PC-3 (cell line): Measurements from ENCODE around the gene NR3C1. TPM values are rescaled to one million over a fixed set of nuclear protein-coding genes. Genes with fewer than 3 reads are reported as not detected.

Source experiments
- ATAC-seq: fragments of 200-7000 bp; cut with Tn5 transposase; 2 replicates; pipeline ENCODE4 v1.9.1; 2020; ENCODE audit warnings: mild to moderate bottlenecking, moderate library complexity
- BruUV-seq: library from RNA; stranded (reverse); fragments of 400-500 nt; replicated peaks from 2 replicates; lab custom pipeline; 2021; lab: Mats Ljungman, UMichigan
- CTCF ChIA-PET: fragments of 300-600 bp; sonication (Branson Sonifier 250); formaldehyde crosslinking; loops from one replicate; lab custom pipeline; 2022; ENCODE audit warnings: antibody characterized with exemption; lab: Charles Lee
- POLR2A ChIA-PET: fragments of 300-600 bp; sonication (Branson Sonifier 250); formaldehyde crosslinking; loops from one replicate; lab custom pipeline; 2022; ENCODE audit warnings: antibody characterized with exemption; ENCODE audit not compliant: unreplicated experiment; lab: Charles Lee
- DNase-seq: peaks from one replicate; pipeline ENCODE4 v3.0.0-alpha.2; 2015
- H2AFZ ChIP-seq: fragments of 300-600 bp; sonication (generic); 2 replicates; pipeline ENCODE4 v1.6.0; 2016; ENCODE audit warnings: antibody characterized with exemption, low read length
- H3F3A ChIP-seq: fragments of 300-600 bp; sonication (generic); one replicate; pipeline ENCODE4 v1.6.0; 2017; ENCODE audit warnings: antibody characterized with exemption, low read length, control low read depth, mild to moderate bottlenecking; ENCODE audit not compliant: unreplicated experiment
- H3K27ac ChIP-seq: fragments of 300-600 bp; sonication (generic); 2 replicates; pipeline ENCODE4 v1.5.1; 2016; ENCODE audit warnings: mild to moderate bottlenecking, low read length
- H3K27me3 ChIP-seq: fragments of 300-600 bp; sonication (generic); 2 replicates; pipeline ENCODE4 v1.6.1; 2016; ENCODE audit warnings: low read length, mixed read lengths
- H3K36me3 ChIP-seq: fragments of 300-600 bp; sonication (generic); 2 replicates; pipeline ENCODE4 v1.6.1; 2016; ENCODE audit warnings: low read depth, mixed run types, low read length, mixed read lengths
- H3K4me1 ChIP-seq: fragments of 300-600 bp; sonication (generic); 2 replicates; pipeline ENCODE4 v1.5.1; 2016; ENCODE audit warnings: low read length; ENCODE audit not compliant: insufficient read depth
- H3K4me2 ChIP-seq: fragments of 300-600 bp; sonication (generic); 2 replicates; pipeline ENCODE4 v1.6.0; 2016; ENCODE audit warnings: low read length
- H3K4me3 ChIP-seq: fragments of 300-600 bp; sonication (generic); 2 replicates; pipeline ENCODE4 v1.5.1; 2016; ENCODE audit warnings: mild to moderate bottlenecking, low read length, mixed read lengths
- H3K79me2 ChIP-seq: fragments of 300-600 bp; sonication (generic); 2 replicates; pipeline ENCODE4 v1.6.1; 2017; ENCODE audit warnings: low read length, mixed read lengths
- H3K9ac ChIP-seq: fragments of 300-600 bp; sonication (generic); 2 replicates; pipeline ENCODE4 v1.6.0; 2016; ENCODE audit warnings: mild to moderate bottlenecking, low read length
- H3K9me2 ChIP-seq: fragments of 300-600 bp; sonication (generic); replicated peaks from 2 replicates; pipeline ENCODE4 v1.6.1; 2016; ENCODE audit warnings: mixed run types, low read length, mixed read lengths
- H3K9me3 ChIP-seq: fragments of 300-600 bp; sonication (generic); 2 replicates; pipeline ENCODE4 v1.6.1; 2016; ENCODE audit warnings: low read length, mixed read lengths
- H4K20me1 ChIP-seq: fragments of 300-600 bp; sonication (generic); 2 replicates; pipeline ENCODE4 v1.6.1; 2016; ENCODE audit warnings: low read length, mixed read lengths
- EZH2 ChIP-seq: fragments of 300-600 bp; sonication (generic); IDR thresholded peaks from one replicate; pipeline ENCODE4 v1.6.1; 2017; ENCODE audit warnings: antibody characterized with exemption, mild to moderate bottlenecking, low read length; ENCODE audit not compliant: unreplicated experiment
- EZH2phosphoT487 ChIP-seq: fragments of 300-600 bp; sonication (generic); IDR thresholded peaks from 2 replicates; pipeline ENCODE4 v1.6.1; 2018; ENCODE audit warnings: mild to moderate bottlenecking, antibody characterized with exemption, low read length, borderline replicate concordance
- intact Hi-C: fragments of 100-400 bp; cut with micrococcal nuclease; formaldehyde crosslinking; loops from 2 replicates; pipeline ENCODE4 v1.9.0; 2023
- total RNA-seq: library from RNA; depleted of rRNA; stranded (reverse); fragments of >200 nt; gene quantifications from 2 replicates; pipeline ENCODE4 v1.2.3, GENCODE V29; 2014
- TF ChIP-seq, protein P1 (sequence below): fragments of 300-600 bp; sonication (generic); conservative IDR thresholded peaks from 2 replicates; pipeline ENCODE4 v1.5.1; 2017; ENCODE audit warnings: antibody characterized with exemption, low read depth, mild to moderate bottlenecking, low read length

Gene NR3C1
- total RNA-seq, 1 experiment from 2014 or later = 13.0 TPM

DNA sequence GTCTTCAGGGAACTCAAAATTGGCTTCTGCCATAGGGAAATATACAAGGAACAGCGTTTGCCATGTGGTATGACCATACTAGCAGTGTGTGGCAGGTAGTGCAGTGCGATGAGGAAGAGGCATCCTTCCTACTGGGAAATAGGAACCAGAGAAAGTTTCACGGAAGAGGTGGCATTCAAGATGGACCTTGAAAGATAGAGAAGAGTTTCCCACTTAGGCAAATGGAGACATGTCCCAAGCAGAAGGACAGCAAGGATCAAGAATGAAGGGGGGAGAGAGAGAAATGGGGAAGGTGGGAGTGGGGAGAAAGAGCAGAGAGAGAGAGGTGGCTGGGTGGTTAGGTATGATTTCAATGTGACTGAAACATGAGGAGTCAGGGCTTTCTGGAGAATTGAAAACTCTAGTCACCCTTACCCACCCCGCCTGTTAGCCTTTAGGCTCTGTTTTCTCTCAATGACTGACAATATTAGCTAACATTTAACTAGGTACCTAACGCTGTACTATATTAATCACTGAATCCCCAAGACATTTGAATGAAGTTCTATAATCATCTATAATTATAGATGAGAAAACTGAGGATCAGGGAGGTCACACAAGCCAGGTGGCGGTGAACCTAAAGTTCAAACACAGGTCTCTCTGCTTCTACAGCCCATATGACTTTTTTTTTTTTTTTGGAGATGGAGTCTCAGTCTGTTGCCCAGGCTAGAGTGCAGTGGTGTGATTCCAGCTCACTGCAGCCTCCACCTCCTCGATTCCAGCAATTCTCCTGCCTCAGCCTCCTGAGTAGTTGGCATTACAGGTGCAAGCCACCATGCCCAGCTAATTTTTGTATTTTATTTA, 171.3 kb downstream of the NR3C1 start:
- no peaks in the 10 kb centered on the region for H3K27me3 ChIP-seq
- no peaks in the 10 kb centered on the region for H3K36me3 ChIP-seq
- H4K20me1 ChIP-seq = no peaks in the 10 kb centered on the region
- no peak overlapping the region for H2AFZ ChIP-seq
- intact Hi-C loops = no loop called here
- BruUV-seq = no TSS peak
- H3F3A ChIP-seq = no peaks in the 10 kb centered on the region
- CTCF ChIA-PET = no interaction called here
- no peaks in the 10 kb centered on the region for H3K9me2 ChIP-seq
- no peaks in the 10 kb centered on the region for H3K9me3 ChIP-seq
- no peak for DNase-seq
- no peak overlapping the region for H3K4me2 ChIP-seq
- H3K27ac ChIP-seq = no peak overlapping the region
- ATAC-seq = no peak
- no peak overlapping the region for H3K4me3 ChIP-seq
- peaks cover 3% of the 10 kb centered on the region; the same call in 1 of the 2 replicates for H3K4me1 ChIP-seq
- TF ChIP-seq, protein P1, sequence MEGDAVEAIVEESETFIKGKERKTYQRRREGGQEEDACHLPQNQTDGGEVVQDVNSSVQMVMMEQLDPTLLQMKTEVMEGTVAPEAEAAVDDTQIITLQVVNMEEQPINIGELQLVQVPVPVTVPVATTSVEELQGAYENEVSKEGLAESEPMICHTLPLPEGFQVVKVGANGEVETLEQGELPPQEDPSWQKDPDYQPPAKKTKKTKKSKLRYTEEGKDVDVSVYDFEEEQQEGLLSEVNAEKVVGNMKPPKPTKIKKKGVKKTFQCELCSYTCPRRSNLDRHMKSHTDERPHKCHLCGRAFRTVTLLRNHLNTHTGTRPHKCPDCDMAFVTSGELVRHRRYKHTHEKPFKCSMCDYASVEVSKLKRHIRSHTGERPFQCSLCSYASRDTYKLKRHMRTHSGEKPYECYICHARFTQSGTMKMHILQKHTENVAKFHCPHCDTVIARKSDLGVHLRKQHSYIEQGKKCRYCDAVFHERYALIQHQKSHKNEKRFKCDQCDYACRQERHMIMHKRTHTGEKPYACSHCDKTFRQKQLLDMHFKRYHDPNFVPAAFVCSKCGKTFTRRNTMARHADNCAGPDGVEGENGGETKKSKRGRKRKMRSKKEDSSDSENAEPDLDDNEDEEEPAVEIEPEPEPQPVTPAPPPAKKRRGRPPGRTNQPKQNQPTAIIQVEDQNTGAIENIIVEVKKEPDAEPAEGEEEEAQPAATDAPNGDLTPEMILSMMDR = no peak
- TF ChIP-seq EZH2phosphoT487 (no peak), EZH2 (no peak)
- H3K79me2 ChIP-seq = no peaks in the 10 kb centered on the region
- H3K9ac ChIP-seq = no peak overlapping the region
- POLR2A ChIA-PET = no interaction called here

DNA sequence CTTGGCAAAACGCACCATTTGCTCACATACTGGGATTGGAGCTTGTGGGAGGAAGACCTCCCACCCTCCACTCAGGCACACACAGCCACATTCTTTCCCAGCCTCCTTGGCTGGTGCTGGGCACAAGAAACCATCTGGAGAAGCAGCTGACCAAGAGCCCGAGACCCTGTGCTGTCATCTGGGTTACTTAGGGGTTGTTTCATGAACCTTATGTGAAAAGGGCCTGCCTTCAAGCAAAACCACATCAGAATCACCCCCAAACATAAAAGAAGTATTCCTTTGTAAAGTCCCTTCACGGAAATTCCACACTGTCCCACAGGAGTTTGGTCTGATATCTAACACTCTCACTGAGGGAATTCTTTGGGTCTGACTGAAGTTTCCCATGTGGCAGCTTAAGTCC, 172.1 kb downstream of the NR3C1 start:
- DNase-seq = no peak
- Histone ChIP-seq H3K9ac (no peak overlapping the region), H3K9me3 (no peaks in the 10 kb centered on the region), H3F3A (no peaks in the 10 kb centered on the region), H3K27me3 (no peaks in the 10 kb centered on the region), H2AFZ (no peak overlapping the region), H3K4me3 (no peak overlapping the region), H3K4me1 (peaks cover 3% of the 10 kb centered on the region; the same call in 1 of the 2 replicates), H3K27ac (no peak overlapping the region), H3K4me2 (no peak overlapping the region), H3K9me2 (no peaks in the 10 kb centered on the region), H4K20me1 (no peaks in the 10 kb centered on the region), H3K36me3 (no peaks in the 10 kb centered on the region), H3K79me2 (no peaks in the 10 kb centered on the region)
- TF ChIP-seq EZH2 = no peak
- TF ChIP-seq, protein P1 = no peak
- TF ChIP-seq EZH2phosphoT487 = no peak
- no TSS peak for BruUV-seq
- ChIA-PET POLR2A (no interaction called here), CTCF (no interaction called here)
- no peak for ATAC-seq
- intact Hi-C loops = no loop called here

DNA sequence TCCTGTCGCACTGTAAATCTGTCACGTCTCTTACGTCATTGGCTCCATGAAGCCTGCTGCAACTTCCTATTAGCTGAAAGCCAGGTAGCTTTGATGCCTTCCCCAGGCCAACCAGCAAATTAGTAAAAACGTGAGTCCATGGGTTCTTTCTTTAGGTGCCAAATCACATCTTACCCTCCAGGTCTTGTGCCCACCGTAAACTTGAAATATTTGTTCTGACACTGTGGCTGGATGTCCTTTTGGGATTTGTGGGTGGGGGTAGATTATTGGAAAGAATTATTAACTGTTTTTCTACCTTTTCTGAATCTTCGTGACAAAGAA, 172.8 kb downstream of the NR3C1 start:
- no peak overlapping the region for H3K27ac ChIP-seq
- peaks cover 3% of the 10 kb centered on the region; the same call in 1 of the 2 replicates for H3K4me1 ChIP-seq
- H2AFZ ChIP-seq = no peak overlapping the region
- no peak overlapping the region for H3K4me2 ChIP-seq
- TF ChIP-seq, protein P1 = no peak
- TF ChIP-seq EZH2 = no peak
- TF ChIP-seq EZH2phosphoT487 = no peak
- no peaks in the 10 kb centered on the region for H3K79me2 ChIP-seq
- ChIA-PET POLR2A (no interaction called here), CTCF (no interaction called here)
- H3F3A ChIP-seq = no peaks in the 10 kb centered on the region
- DNase-seq = no peak
- BruUV-seq = no TSS peak
- H4K20me1 ChIP-seq = no peaks in the 10 kb centered on the region
- no peaks in the 10 kb centered on the region for H3K27me3 ChIP-seq
- H3K9me3 ChIP-seq = no peaks in the 10 kb centered on the region
- no peaks in the 10 kb centered on the region for H3K9me2 ChIP-seq
- H3K36me3 ChIP-seq = no peaks in the 10 kb centered on the region
- no peak overlapping the region for H3K9ac ChIP-seq
- intact Hi-C loops = no loop called here
- no peak overlapping the region for H3K4me3 ChIP-seq
- no peak for ATAC-seq
